Activated B cell treated with CpG ODN at 0.5 μM for 24 hours (primary cell): ENCODE results near the gene VPS16. TPM values are rescaled to one million over a fixed set of nuclear protein-coding genes. Genes with fewer than 3 reads are reported as not detected.
A peak's percentile ranks its signal among the peaks of the same experiment; 100 is the strongest.

Experiments
- ATAC-seq: fragments of 200-7000 bp; cut with Tn5 transposase; one replicate; pipeline ENCODE4 v1.10.0; 2021; ENCODE audit warnings: low read depth, mild to moderate bottlenecking, moderate library complexity
- CTCF ChIA-PET: fragments of 350-600 bp; sonication (Branson Sonifier 250); formaldehyde crosslinking; loops from one replicate; lab custom pipeline; 2021; ENCODE audit warnings: antibody characterized with exemption; lab: Charles Lee
- POLR2A ChIA-PET: fragments of 350-600 bp; sonication (Branson Sonifier 250); formaldehyde crosslinking; loops from one replicate; lab custom pipeline; 2021; ENCODE audit warnings: antibody characterized with exemption; lab: Charles Lee
- DNase-seq: peaks from one replicate; pipeline ENCODE4 v3.0.0; 2022
- H3K27ac Mint-ChIP-seq: one replicate; pipeline ENCODE4 v1.8.0; 2020; ENCODE audit warnings: mixed read lengths
- H3K27me3 Mint-ChIP-seq: one replicate; pipeline ENCODE4 v1.8.0; 2021; ENCODE audit warnings: mixed read lengths
- H3K36me3 Mint-ChIP-seq: one replicate; pipeline ENCODE4 v1.8.0; 2021; ENCODE audit warnings: low read depth, mixed read lengths
- H3K4me1 Mint-ChIP-seq: one replicate; pipeline ENCODE4 v1.8.0; 2021; ENCODE audit warnings: mixed read lengths
- H3K4me3 Mint-ChIP-seq: one replicate; pipeline ENCODE4 v1.8.0; 2020; ENCODE audit warnings: mild to moderate bottlenecking, mixed read lengths
- H3K9me3 Mint-ChIP-seq: one replicate; pipeline ENCODE4 v1.8.0; 2020; ENCODE audit warnings: mixed read lengths
- intact Hi-C: fragments of 100-400 bp; cut with micrococcal nuclease; formaldehyde crosslinking; loops from one replicate; pipeline ENCODE4 v1.15.1; 2024
- total RNA-seq: library from RNA; stranded (reverse); gene quantifications from 2 replicates; pipeline ENCODE4 v1.2.3, GENCODE V29; 2022
- TF ChIP-seq, protein P1 (sequence below): fragments of 200-600 bp; IDR thresholded peaks from one replicate; pipeline ENCODE4 v1.8.0; 2022; ENCODE audit warnings: antibody characterized with exemption, mild to moderate bottlenecking

Gene VPS16
- total RNA-seq, 1 donor from 2014 or later, result 54.7 TPM

GRCh38 chr20:2799271-2799670 is 41.3 kb upstream of the VPS16 start:
- ChIA-PET POLR2A (interaction anchor here (0.6 to 1.9 kb wide), 2 partner anchors 41 to 129 kb away, joined by 6 to 7 read pairs; partner anchors contain the start of genes PCED1A and VPS16), CTCF (no interaction called here)
- intact Hi-C loops, result no loop called here
- Mint-ChIP-seq H3K9me3 (no peaks in the 10 kb centered on the region), H3K27me3 (peaks cover 45% of the 10 kb centered on the region), H3K4me3 (peak overlapping the region; percentile 79), H3K4me1 (peaks cover 31% of the 10 kb centered on the region), H3K36me3 (no peaks in the 10 kb centered on the region), H3K27ac (no peak overlapping the region)
- TF ChIP-seq, protein P1, sequence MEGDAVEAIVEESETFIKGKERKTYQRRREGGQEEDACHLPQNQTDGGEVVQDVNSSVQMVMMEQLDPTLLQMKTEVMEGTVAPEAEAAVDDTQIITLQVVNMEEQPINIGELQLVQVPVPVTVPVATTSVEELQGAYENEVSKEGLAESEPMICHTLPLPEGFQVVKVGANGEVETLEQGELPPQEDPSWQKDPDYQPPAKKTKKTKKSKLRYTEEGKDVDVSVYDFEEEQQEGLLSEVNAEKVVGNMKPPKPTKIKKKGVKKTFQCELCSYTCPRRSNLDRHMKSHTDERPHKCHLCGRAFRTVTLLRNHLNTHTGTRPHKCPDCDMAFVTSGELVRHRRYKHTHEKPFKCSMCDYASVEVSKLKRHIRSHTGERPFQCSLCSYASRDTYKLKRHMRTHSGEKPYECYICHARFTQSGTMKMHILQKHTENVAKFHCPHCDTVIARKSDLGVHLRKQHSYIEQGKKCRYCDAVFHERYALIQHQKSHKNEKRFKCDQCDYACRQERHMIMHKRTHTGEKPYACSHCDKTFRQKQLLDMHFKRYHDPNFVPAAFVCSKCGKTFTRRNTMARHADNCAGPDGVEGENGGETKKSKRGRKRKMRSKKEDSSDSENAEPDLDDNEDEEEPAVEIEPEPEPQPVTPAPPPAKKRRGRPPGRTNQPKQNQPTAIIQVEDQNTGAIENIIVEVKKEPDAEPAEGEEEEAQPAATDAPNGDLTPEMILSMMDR, result no peak
- no peak for ATAC-seq
- no peak for DNase-seq

DNA sequence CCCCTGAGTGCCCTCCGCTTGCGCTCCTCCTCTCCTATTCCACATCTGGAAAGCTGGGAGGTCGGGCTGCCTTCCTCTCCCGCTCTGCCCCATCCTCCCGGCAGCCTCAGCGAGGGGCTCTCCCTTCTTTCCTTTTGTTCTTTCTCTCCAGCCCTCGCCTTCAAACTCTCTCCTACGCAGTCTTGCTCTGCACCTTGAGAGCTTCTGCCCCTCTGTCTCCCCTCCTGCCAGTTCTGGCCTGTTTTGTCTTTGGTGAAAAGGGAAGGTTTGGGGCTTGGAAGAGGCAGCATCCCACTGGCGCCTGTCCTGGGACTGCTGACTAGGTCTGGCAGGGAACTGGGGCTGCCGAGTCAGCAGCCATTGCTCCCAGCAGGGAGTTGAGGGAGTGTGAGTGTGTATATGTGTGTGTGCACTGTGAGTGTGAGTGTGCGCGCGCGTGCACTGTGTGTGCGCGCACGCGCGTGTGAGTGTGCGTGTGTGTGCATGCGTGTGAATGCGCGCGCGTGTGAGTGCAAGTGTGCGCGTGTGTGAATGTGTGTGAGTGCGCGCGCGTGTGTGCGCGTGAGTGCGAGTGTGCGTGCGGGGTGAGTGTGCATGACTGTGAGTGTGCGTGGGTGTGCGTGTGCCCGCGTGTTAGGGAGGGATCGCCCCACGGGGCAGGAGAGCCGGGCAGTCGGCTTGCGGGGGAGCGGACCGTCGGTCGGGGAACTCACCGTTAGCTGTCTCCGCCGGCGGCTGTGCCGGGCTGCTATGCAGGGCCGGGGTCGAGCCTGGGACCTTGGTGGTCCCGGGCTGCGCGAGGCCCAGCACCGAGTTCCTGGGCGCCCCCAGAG is 40.6 kb upstream of the VPS16 start:
- ATAC-seq, result no peak
- H3K36me3 Mint-ChIP-seq, result no peaks in the 10 kb centered on the region
- POLR2A ChIA-PET, result interaction anchor here (0.6 to 1.9 kb wide), 4 partner anchors 10 to 128 kb away, joined by 3 to 7 read pairs (median 4); partner anchors contain the start of genes PCED1A, PTPRA and VPS16
- TF ChIP-seq, protein P1, result no peak
- intact Hi-C loops, result loop anchor here (2.0 kb wide), 2 partner anchors 41 to 47 kb away; partner anchors contain the start of genes PCED1A and VPS16
- no peak for DNase-seq
- peak overlapping the region; percentile 4 for H3K27ac Mint-ChIP-seq
- H3K4me3 Mint-ChIP-seq, result peak overlapping the region; percentile 79
- CTCF ChIA-PET, result no interaction called here
- peaks cover 45% of the 10 kb centered on the region for H3K27me3 Mint-ChIP-seq
- no peaks in the 10 kb centered on the region for H3K9me3 Mint-ChIP-seq
- H3K4me1 Mint-ChIP-seq, result peaks cover 31% of the 10 kb centered on the region

DNA sequence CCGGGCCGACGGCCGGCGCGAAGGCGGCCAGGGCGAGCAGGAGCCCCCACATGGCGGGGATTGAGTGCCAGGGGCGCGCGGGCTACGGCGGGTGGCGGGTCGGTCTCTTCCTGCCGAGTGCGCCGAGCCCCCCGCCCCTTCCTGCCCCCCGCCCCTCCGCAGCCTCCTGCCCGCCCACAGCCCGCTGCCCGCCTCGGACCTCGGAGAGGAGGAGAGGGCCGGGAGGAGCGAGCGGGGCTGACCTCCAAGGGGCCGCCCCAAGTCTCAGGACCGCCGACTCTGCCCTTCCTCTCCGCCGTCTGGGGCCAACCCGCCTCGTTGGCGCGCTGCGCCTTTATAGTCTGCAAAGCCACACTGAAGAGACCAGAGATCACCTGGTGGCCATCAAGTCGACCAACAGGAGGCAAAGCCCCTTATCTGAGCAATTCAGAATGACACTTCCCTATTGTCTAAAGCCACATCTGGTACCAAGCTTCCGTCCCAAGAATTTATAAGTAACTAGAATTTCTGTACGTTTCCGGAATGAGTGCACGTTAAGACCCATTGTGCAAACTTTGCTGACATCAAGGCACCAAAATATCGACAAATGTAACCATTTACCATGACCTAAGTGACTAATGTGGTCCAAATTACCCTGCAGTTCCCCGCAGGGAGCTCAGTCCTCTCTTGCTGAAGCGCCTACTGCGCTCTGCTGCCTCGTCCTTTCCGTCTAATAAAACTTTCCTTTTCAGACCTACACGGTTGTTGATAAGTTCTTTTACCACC is 39.8 kb upstream of the VPS16 start, which contains the start of gene CPXM1:
Gene CPXM1 (minus strand): TSS at position 107 of the 765 bp plus-strand sequence. CDS start 55 bp downstream, at position 52.
- TF ChIP-seq, protein P1, result no peak
- peak; percentile 71 for ATAC-seq
- Mint-ChIP-seq H3K27me3 (peaks cover 48% of the 10 kb centered on the region), H3K4me3 (peak within 1 kb of the TSS; percentile 85), H3K4me1 (peaks cover 31% of the 10 kb centered on the region), H3K27ac (peak within 1 kb of the TSS; percentile 77), H3K36me3 (no peaks in the 10 kb centered on the region), H3K9me3 (no peaks in the 10 kb centered on the region)
- ChIA-PET POLR2A (interaction anchor here (0.5 to 1.9 kb wide), 4 partner anchors 11 to 727 kb away, joined by 3 to 7 read pairs (median 3); partner anchors contain the start of genes PCED1A, PTPRA and VPS16), CTCF (interaction anchor here (0.8 to 1.5 kb wide), 2 partner anchors 9 to 33 kb away, joined by 3 read pairs; no protein-coding TSS in a partner anchor)
- intact Hi-C loops, result loop anchor here (2.0 kb wide), 2 partner anchors 40 to 48 kb away; partner anchors contain the start of genes PCED1A and VPS16
- no peak for DNase-seq

GRCh38 chr20:2801286-2801728 is 39.2 kb upstream of the VPS16 start:
- Mint-ChIP-seq H3K27ac (peak overlapping the region; percentile 77), H3K36me3 (no peaks in the 10 kb centered on the region), H3K27me3 (peaks cover 52% of the 10 kb centered on the region), H3K4me1 (peaks cover 31% of the 10 kb centered on the region), H3K4me3 (peak overlapping the region; percentile 85), H3K9me3 (no peaks in the 10 kb centered on the region)
- intact Hi-C loops, result loop anchor here (2.0 kb wide), 2 partner anchors 39 to 49 kb away; partner anchors contain the start of genes PCED1A and VPS16
- ChIA-PET CTCF (interaction anchor here (0.8 to 1.5 kb wide), 2 partner anchors 10 to 32 kb away, joined by 3 read pairs; no protein-coding TSS in a partner anchor), POLR2A (interaction anchor here (0.5 to 1.5 kb wide), 4 partner anchors 11 to 727 kb away, joined by 3 to 5 read pairs (median 3); partner anchors contain the start of genes PCED1A, PTPRA and VPS16)
- TF ChIP-seq, protein P1, result no peak
- ATAC-seq (peak; percentile 5), DNase-seq (no peak)
